ENCODE data around the gene KCTD14. TPM values are rescaled to one million over a fixed set of nuclear protein-coding genes. Genes with fewer than 3 reads are reported as not detected.

The KCTD14 gene
- total RNA-seq, 2 experiments from 2014 or later: not detected

DNA sequence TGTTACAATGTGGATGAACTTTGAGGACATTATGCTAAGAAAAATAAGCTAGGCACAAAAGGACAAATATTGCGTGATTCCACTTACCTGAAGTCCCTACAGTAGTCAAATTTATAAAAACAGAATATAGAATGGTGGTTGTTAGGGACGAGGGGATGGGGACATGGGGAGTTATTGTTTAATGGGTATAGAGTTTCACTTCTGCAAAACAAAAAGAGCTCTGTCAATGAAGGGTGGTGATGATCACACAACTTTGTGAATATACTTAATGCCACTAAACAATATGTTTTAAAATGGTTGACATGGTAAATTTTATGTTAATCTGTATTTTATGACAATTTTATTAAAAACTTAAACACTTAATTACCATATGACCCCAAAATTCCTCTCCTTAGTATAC is 54.7 kb downstream of the KCTD14 start:
- peaks cover 44% of the 10 kb centered on the region for H3K36me3 ChIP-seq (ENCODE audit: insufficient read depth, low read length)
- POLR2A ChIA-PET: interaction anchor here (0.6 to 1.2 kb wide), 2 partner anchors 26 to 352 kb away, joined by 3 to 5 read pairs; partner anchors contain the start of gene INTS4
- no peak overlapping the region for H3K27ac ChIP-seq (ENCODE audit: low read depth, low read length, poor library complexity, severe bottlenecking)
- H3K9me2 ChIP-seq (ENCODE audit: insufficient read depth, low read length): no peaks in the 10 kb centered on the region
- CTCF ChIA-PET (ENCODE audit: unreplicated experiment): no interaction called here
- H4K20me1 ChIP-seq (ENCODE audit: insufficient read depth, low read length): no peaks in the 10 kb centered on the region
- no peak for TF ChIP-seq EZH2phosphoT487 (IDR thresholded peaks at IDR 0.05; ENCODE audit: borderline replicate concordance, low read depth, low read length)
- no peak for TF ChIP-seq CTCF (conservative IDR thresholded peaks at IDR 0.05; ENCODE audit: low read length)
- H3K9me3 ChIP-seq (ENCODE audit: low read length): no peaks in the 10 kb centered on the region
- peaks cover 7% of the 10 kb centered on the region for H3K4me1 ChIP-seq (ENCODE audit: insufficient read depth, low read length, poor library complexity, severe bottlenecking)
- no peak overlapping the region for H2AFZ ChIP-seq (ENCODE audit: low read length)
- intact Hi-C loops (cut with micrococcal nuclease; ENCODE audit: unreplicated experiment): no loop called here
- H3K4me3 ChIP-seq (ENCODE audit: low read depth, low read length, poor library complexity, severe bottlenecking): no peak overlapping the region
- H3K79me2 ChIP-seq (ENCODE audit: insufficient read depth, low read depth, low read length): no peaks in the 10 kb centered on the region
- no peak overlapping the region for H3K4me2 ChIP-seq (ENCODE audit: low read length)
- BruUV-seq (replicated peaks): no TSS peak
- DNase-seq (ENCODE audit: low spot score): peak; percentile 37

- Histone ChIP-seq H3K79me2 (ENCODE audit: insufficient read depth, low read depth, low read length) (no peaks in the 10 kb centered on the region), H3K4me2 (ENCODE audit: low read length) (no peak overlapping the region), H3K36me3 (ENCODE audit: insufficient read depth, low read length) (peaks cover 38% of the 10 kb centered on the region), H4K20me1 (ENCODE audit: insufficient read depth, low read length) (no peaks in the 10 kb centered on the region), H3K9me2 (ENCODE audit: insufficient read depth, low read length) (no peaks in the 10 kb centered on the region), H3K9me3 (ENCODE audit: low read length) (no peaks in the 10 kb centered on the region), H3K27ac (ENCODE audit: low read depth, low read length, poor library complexity, severe bottlenecking) (no peak overlapping the region), H2AFZ (ENCODE audit: low read length) (no peak overlapping the region), H3K4me3 (ENCODE audit: low read depth, low read length, poor library complexity, severe bottlenecking) (no peak overlapping the region), H3K4me1 (ENCODE audit: insufficient read depth, low read length, poor library complexity, severe bottlenecking) (peaks cover 7% of the 10 kb centered on the region)
- no TSS peak for BruUV-seq (replicated peaks)
- intact Hi-C loops (cut with micrococcal nuclease; ENCODE audit: unreplicated experiment): no loop called here
- ChIA-PET POLR2A (interaction anchor here (1.2 kb wide), 1 partner anchor 27 kb away, joined by 5 read pairs; the partner anchor contains the start of gene INTS4), CTCF (ENCODE audit: unreplicated experiment) (no interaction called here)
- no peak for DNase-seq (ENCODE audit: low spot score)
- no peak for TF ChIP-seq CTCF (conservative IDR thresholded peaks at IDR 0.05; ENCODE audit: low read length)
- no peak for TF ChIP-seq EZH2phosphoT487 (IDR thresholded peaks at IDR 0.05; ENCODE audit: borderline replicate concordance, low read depth, low read length)
Observed at GRCh38 chr11:77967753-77968152, 55.3 kb downstream of the KCTD14 start.

GRCh38 chr11:77967121-77967520 is 56.0 kb downstream of the KCTD14 start:
- Histone ChIP-seq H3K9me2 (ENCODE audit: insufficient read depth, low read length) (no peaks in the 10 kb centered on the region), H3K4me2 (ENCODE audit: low read length) (no peak overlapping the region), H3K27ac (ENCODE audit: low read depth, low read length, poor library complexity, severe bottlenecking) (no peak overlapping the region), H3K9me3 (ENCODE audit: low read length) (no peaks in the 10 kb centered on the region), H3K4me3 (ENCODE audit: low read depth, low read length, poor library complexity, severe bottlenecking) (no peak overlapping the region), H3K4me1 (ENCODE audit: insufficient read depth, low read length, poor library complexity, severe bottlenecking) (peaks cover 7% of the 10 kb centered on the region), H3K79me2 (ENCODE audit: insufficient read depth, low read depth, low read length) (no peaks in the 10 kb centered on the region), H3K36me3 (ENCODE audit: insufficient read depth, low read length) (peaks cover 36% of the 10 kb centered on the region), H2AFZ (ENCODE audit: low read length) (no peak overlapping the region), H4K20me1 (ENCODE audit: insufficient read depth, low read length) (no peaks in the 10 kb centered on the region)
- POLR2A ChIA-PET: interaction anchor here (0.7 kb wide), 1 partner anchor 32 kb away, joined by 3 read pairs; no protein-coding TSS in a partner anchor
- no peak for DNase-seq (ENCODE audit: low spot score)
- intact Hi-C loops (cut with micrococcal nuclease; ENCODE audit: unreplicated experiment): no loop called here
- BruUV-seq (replicated peaks): no TSS peak
- no peak for TF ChIP-seq CTCF (conservative IDR thresholded peaks at IDR 0.05; ENCODE audit: low read length)
- TF ChIP-seq EZH2phosphoT487 (IDR thresholded peaks at IDR 0.05; ENCODE audit: borderline replicate concordance, low read depth, low read length): no peak
- CTCF ChIA-PET (ENCODE audit: unreplicated experiment): no interaction called here

Data from OCI-LY7 (cell line).